Lower lobe of right lung (tissue), 2 donors: ENCODE data around the gene BGN. TPM values are rescaled to one million over a fixed set of nuclear protein-coding genes. Genes with fewer than 3 reads are reported as not detected.

Source experiments
- ATAC-seq, 2 donors: fragments of 200-7000 bp; cut with Tn5 transposase; one replicate each; pipeline ENCODE4 v1.9.1; 2020 to 2022; ENCODE audit warnings: mild to moderate bottlenecking in 2 of 2, moderate library complexity in 2 of 2
- DNase-seq: peaks from one replicate; pipeline ENCODE4 v3.0.0-alpha.2; 2020
- H3K27ac ChIP-seq: fragments of 200-600 bp; one replicate; pipeline ENCODE4 v1.8.0; 2022
- H3K27me3 ChIP-seq: fragments of 200-600 bp; one replicate; pipeline ENCODE4 v1.8.0; 2022; ENCODE audit warnings: low read depth
- H3K36me3 ChIP-seq: fragments of 200-600 bp; one replicate; pipeline ENCODE4 v1.8.0; 2022; ENCODE audit warnings: mild to moderate bottlenecking
- H3K4me1 ChIP-seq: fragments of 200-600 bp; one replicate; pipeline ENCODE4 v1.8.0; 2022
- H3K4me3 ChIP-seq: fragments of 200-600 bp; one replicate; pipeline ENCODE4 v1.8.0; 2022; ENCODE audit warnings: mild to moderate bottlenecking
- H3K9me3 ChIP-seq: fragments of 200-600 bp; one replicate; pipeline ENCODE4 v1.8.0; 2022
- CTCF ChIP-seq: fragments of 200-600 bp; IDR thresholded peaks from one replicate; pipeline ENCODE4 v1.8.0; 2022; ENCODE audit warnings: antibody characterized with exemption, mild to moderate bottlenecking
- intact Hi-C: fragments of 100-400 bp; cut with DNase I; formaldehyde crosslinking; loops from one replicate; pipeline ENCODE4 v1.11.0; 2022
- total RNA-seq: library from RNA; stranded (reverse); fragmentation: NEBNext Ultra II Directional; extraction: Animal tissue kit (Norgen Biotek cat#: 25700); gene quantifications from one replicate; pipeline ENCODE4 v1.2.1, GENCODE V29; 2021
- donor health status: DM: no; HTN: yes; CAD: no; lungs with severe emphysema.

The BGN gene
- total RNA-seq, 1 donor from 2014 or later = 157 TPM

GRCh38 chrX:153491918-153492317 is 2.9 kb upstream of the BGN start:
- ATAC-seq = no peak
- H3K27ac ChIP-seq = peak overlapping the region; percentile 49
- intact Hi-C loops = no loop called here

GRCh38 chrX:153492543-153492942 is 2.2 kb upstream of the BGN start:
- no peaks in the 10 kb centered on the region for H3K36me3 ChIP-seq
- no peak overlapping the region for H3K4me3 ChIP-seq
- ATAC-seq = no peak
- intact Hi-C loops = no loop called here
- H3K27me3 ChIP-seq = no peaks in the 10 kb centered on the region
- peaks cover 4% of the 10 kb centered on the region for H3K4me1 ChIP-seq
- no peak overlapping the region for H3K27ac ChIP-seq
- no peak for TF ChIP-seq CTCF
- no peaks in the 10 kb centered on the region for H3K9me3 ChIP-seq
- DNase-seq = no peak

More at GRCh38 chrX:153491918-153492317, 2.9 kb upstream of the BGN start:
- H3K36me3 ChIP-seq = no peaks in the 10 kb centered on the region
- H3K4me3 ChIP-seq = no peak overlapping the region
- H3K9me3 ChIP-seq = no peaks in the 10 kb centered on the region
- DNase-seq = no peak
- peaks cover 4% of the 10 kb centered on the region for H3K4me1 ChIP-seq
- TF ChIP-seq CTCF = no peak
- no peaks in the 10 kb centered on the region for H3K27me3 ChIP-seq

GRCh38 chrX:153493085-153493484 is 1.7 kb upstream of the BGN start:
- ATAC-seq = no peak
- intact Hi-C loops = no loop called here
- Histone ChIP-seq H3K9me3 (no peaks in the 10 kb centered on the region), H3K4me1 (peaks cover 4% of the 10 kb centered on the region), H3K27me3 (no peaks in the 10 kb centered on the region), H3K27ac (no peak overlapping the region), H3K4me3 (no peak overlapping the region), H3K36me3 (no peaks in the 10 kb centered on the region)
- TF ChIP-seq CTCF = no peak
- DNase-seq = no peak

- intact Hi-C loops = no loop called here
- H3K36me3 ChIP-seq = no peaks in the 10 kb centered on the region
- ATAC-seq (no peak), DNase-seq (no peak)
- H3K4me1 ChIP-seq = no peaks in the 10 kb centered on the region
- TF ChIP-seq CTCF = no peak
- H3K27me3 ChIP-seq = no peaks in the 10 kb centered on the region
- H3K27ac ChIP-seq = peak overlapping the region; percentile 36
- no peaks in the 10 kb centered on the region for H3K9me3 ChIP-seq
- H3K4me3 ChIP-seq = peak overlapping the region; percentile 8
Observed at GRCh38 chrX:153494061-153494460, 719 bp upstream of the BGN start.

GRCh38 chrX:153495362-153495751 is 577 bp downstream of the BGN start:
- no peak for TF ChIP-seq CTCF
- Histone ChIP-seq H3K27me3 (no peaks in the 10 kb centered on the region), H3K4me3 (peak overlapping the region; percentile 44), H3K9me3 (no peaks in the 10 kb centered on the region), H3K27ac (peak overlapping the region; percentile 46), H3K4me1 (no peaks in the 10 kb centered on the region), H3K36me3 (no peaks in the 10 kb centered on the region)
- ATAC-seq (peak; percentile 14 to 18), DNase-seq (no peak)
- intact Hi-C loops = no loop called here
